GDM1 (cell line): Measurements from ENCODE around the gene FGF3.

Source experiments
- DNase-seq: peaks from one replicate; lab custom pipeline; 2025; lab: John Stamatoyannopoulos, UW

Gene FGF3

GRCh38 chr11:69843529-69843921 is 24.3 kb upstream of the FGF3 start:
- no peak for DNase-seq

- DNase-seq: no peak
Measured at GRCh38 chr11:69842746-69843528, 23.7 kb upstream of the FGF3 start.

- DNase-seq: no peak
Measured at GRCh38 chr11:69841859-69842698, 22.9 kb upstream of the FGF3 start.

- no peak for DNase-seq
Measured at GRCh38 chr11:69841170-69841858, 22.1 kb upstream of the FGF3 start.

- DNase-seq: no peak
Measured at GRCh38 chr11:69840371-69841169, 21.4 kb upstream of the FGF3 start.

- no peak for DNase-seq
Measured at GRCh38 chr11:69839516-69839915, 20.3 kb upstream of the FGF3 start.

GRCh38 chr11:69837791-69838190 is 18.6 kb upstream of the FGF3 start:
- DNase-seq: no peak

GRCh38 chr11:69836401-69836800 is 17.2 kb upstream of the FGF3 start:
- no peak for DNase-seq

- no peak for DNase-seq
Measured at GRCh38 chr11:69834811-69835800, 15.9 kb upstream of the FGF3 start.

- DNase-seq: no peak
Measured at GRCh38 chr11:69834251-69834650, 15.0 kb upstream of the FGF3 start.

- DNase-seq: no peak
Measured at GRCh38 chr11:69832561-69833413, 13.6 kb upstream of the FGF3 start.

- no peak for DNase-seq
Measured at GRCh38 chr11:69831985-69832384, 12.8 kb upstream of the FGF3 start.

- no peak for DNase-seq
Measured at GRCh38 chr11:69830086-69830485, 10.9 kb upstream of the FGF3 start.

GRCh38 chr11:69828971-69829344 is 9.7 kb upstream of the FGF3 start:
- no peak for DNase-seq

GRCh38 chr11:69828276-69828970 is 9.2 kb upstream of the FGF3 start:
- no peak for DNase-seq

GRCh38 chr11:69826773-69827172 is 7.6 kb upstream of the FGF3 start:
- DNase-seq: no peak

- no peak for DNase-seq
Measured at GRCh38 chr11:69825941-69826340, 6.7 kb upstream of the FGF3 start.

- no peak for DNase-seq
Measured at GRCh38 chr11:69825037-69825834, 6.0 kb upstream of the FGF3 start.
